Mucosa of descending colon (tissue), 3 donors: ENCODE measurements around the gene CDR2. TPM values are rescaled to one million over a fixed set of nuclear protein-coding genes. Genes with fewer than 3 reads are reported as not detected.

Source experiments
- ATAC-seq: fragments of 200-7000 bp; cut with Tn5 transposase; one replicate; pipeline ENCODE4 v1.9.1; 2020; ENCODE audit warnings: mild to moderate bottlenecking, moderate library complexity
- DNase-seq, 3 donors: peaks; one replicate each; pipeline ENCODE4 v3.0.0-alpha.2; 2020
- H3K36me3 ChIP-seq: fragments of 200-600 bp; one replicate; pipeline ENCODE4 v1.8.0; 2021; ENCODE audit warnings: low read depth, mild to moderate bottlenecking
- H3K4me1 ChIP-seq: fragments of 200-600 bp; one replicate; pipeline ENCODE4 v1.8.0; 2021; ENCODE audit warnings: low read depth, mild to moderate bottlenecking
- H3K4me3 ChIP-seq: fragments of 200-600 bp; one replicate; pipeline ENCODE4 v1.8.0; 2021; ENCODE audit warnings: mild to moderate bottlenecking
- H3K9me3 ChIP-seq: fragments of 200-600 bp; one replicate; pipeline ENCODE4 v1.8.0; 2021; ENCODE audit warnings: mild to moderate bottlenecking
- intact Hi-C, 2 donors: fragments of 100-400 bp; cut with DNase I in 1 of 2; cut with micrococcal nuclease in 1 of 2; formaldehyde crosslinking; loops; one replicate each; pipeline versions ENCODE4 v1.11.0 to v1.11.1; 2022; cut with DNase I, micrococcal nuclease
- total RNA-seq, 3 donors: library from RNA; stranded (reverse); fragmentation: NEBNext Ultra II Directional in 2 of 3; extraction: Animal tissue kit (Norgen Biotek cat#: 25700) in 2 of 3; gene quantifications; one replicate each; pipeline versions ENCODE4 v1.2.1 to v1.2.4, GENCODE V29; 2021 to 2023
- TF ChIP-seq, protein P1 (sequence below): fragments of 200-600 bp; IDR thresholded peaks from one replicate; pipeline ENCODE4 v1.8.0; 2022; ENCODE audit warnings: antibody characterized with exemption, mild to moderate bottlenecking
- donor health status: DM: no; HTN: no; CAD: no; lungs with moderate emphysema.
- donor health status: DM: no; HTN: no; CAD: no.
- donor health status: DM: no; HTN: yes; CAD: no.

CDR2 gene
- total RNA-seq, 3 donors from 2014 or later, result 23.8 to 30.4 (median 26.3) TPM

DNA sequence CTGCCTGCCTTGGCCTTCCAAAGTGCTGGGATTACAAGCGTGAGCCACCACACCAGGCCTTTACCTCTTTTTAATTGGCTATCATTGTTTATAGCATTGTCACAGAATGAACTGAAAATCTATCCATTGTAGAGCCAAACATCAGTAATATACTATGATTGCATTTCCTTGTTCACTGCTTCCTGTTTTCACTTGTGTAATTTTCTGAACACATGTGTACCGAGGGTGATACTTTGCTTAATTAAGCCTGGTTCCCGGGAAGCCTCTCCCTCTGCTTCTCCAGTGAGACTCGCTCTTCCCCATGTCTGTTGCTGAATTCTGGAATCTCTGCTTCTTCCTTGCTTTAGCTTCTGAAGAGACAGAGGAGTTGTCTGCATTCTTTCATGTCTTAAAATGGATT, 44.1 kb downstream of the CDR2 start:
- TF ChIP-seq, protein P1, sequence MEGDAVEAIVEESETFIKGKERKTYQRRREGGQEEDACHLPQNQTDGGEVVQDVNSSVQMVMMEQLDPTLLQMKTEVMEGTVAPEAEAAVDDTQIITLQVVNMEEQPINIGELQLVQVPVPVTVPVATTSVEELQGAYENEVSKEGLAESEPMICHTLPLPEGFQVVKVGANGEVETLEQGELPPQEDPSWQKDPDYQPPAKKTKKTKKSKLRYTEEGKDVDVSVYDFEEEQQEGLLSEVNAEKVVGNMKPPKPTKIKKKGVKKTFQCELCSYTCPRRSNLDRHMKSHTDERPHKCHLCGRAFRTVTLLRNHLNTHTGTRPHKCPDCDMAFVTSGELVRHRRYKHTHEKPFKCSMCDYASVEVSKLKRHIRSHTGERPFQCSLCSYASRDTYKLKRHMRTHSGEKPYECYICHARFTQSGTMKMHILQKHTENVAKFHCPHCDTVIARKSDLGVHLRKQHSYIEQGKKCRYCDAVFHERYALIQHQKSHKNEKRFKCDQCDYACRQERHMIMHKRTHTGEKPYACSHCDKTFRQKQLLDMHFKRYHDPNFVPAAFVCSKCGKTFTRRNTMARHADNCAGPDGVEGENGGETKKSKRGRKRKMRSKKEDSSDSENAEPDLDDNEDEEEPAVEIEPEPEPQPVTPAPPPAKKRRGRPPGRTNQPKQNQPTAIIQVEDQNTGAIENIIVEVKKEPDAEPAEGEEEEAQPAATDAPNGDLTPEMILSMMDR, result no peak
- peak; percentile 56 for ATAC-seq
- no peak for DNase-seq
- Histone ChIP-seq H3K36me3 (peaks cover 14% of the 10 kb centered on the region), H3K9me3 (no peaks in the 10 kb centered on the region), H3K4me3 (no peak overlapping the region), H3K4me1 (peaks cover 2% of the 10 kb centered on the region)
- intact Hi-C loops, result no loop called here

DNA sequence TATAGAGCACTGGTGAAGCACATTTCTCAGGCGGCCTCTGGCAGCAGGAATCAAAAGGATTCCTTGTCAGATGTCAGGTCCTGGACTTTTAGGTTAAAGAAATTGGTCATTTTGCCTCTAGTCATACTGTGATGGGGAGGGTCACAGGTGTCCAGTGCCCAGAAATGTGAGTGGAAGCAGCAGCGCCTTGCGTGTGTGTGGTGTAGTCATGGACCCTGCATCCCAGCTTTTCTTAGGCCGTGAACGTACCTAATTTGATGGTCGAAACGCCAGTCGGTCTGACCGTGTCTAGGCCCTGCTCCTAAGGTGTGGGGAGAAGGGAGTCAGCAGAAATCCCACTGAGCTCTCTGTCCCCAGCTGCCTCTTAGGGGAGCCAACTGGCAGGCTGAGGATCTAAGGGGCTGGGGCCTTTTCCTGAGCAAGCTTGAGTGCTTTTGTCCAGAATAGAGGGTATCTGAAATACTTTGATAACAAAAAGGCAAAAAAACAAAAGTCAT, 45.2 kb downstream of the CDR2 start:
- DNase-seq (no peak), ATAC-seq (no peak)
- Histone ChIP-seq H3K4me3 (no peak overlapping the region), H3K9me3 (no peaks in the 10 kb centered on the region), H3K4me1 (peaks cover 2% of the 10 kb centered on the region), H3K36me3 (peaks cover 14% of the 10 kb centered on the region)
- intact Hi-C loops, result no loop called here
- TF ChIP-seq, protein P1, result no peak

DNA sequence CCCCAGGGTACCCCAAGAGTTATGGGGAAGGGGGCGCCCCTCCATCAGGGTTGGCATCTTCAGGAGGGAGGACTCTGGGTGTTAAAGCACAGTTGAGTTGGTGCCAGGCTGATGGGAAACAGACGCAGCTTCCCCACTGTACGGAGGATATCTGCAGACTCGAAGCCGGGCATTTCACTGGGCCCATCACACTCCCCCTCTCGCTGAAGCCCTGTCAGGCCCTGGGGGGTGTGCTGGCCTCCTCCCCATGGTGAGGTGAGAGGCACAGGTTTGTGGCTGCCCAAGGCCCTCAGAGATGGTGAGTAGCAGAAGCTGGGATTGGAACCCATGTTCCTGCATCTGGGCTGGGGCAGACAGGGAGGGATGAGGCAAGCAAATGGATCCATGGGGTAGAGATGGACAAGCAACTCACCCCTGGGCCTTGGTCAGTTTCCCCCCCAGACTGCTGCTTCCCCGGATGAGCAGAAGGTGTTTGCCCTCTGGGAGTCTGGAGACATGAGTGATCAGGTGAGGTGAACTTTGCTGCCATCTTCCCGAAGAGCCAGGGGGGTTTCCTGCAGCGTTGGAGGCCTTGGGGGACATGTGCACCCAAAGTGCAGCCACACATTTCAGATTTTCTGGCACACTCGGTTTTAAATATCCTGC, 46.2 kb downstream of the CDR2 start:
- TF ChIP-seq, protein P1, result no peak
- DNase-seq (no peak), ATAC-seq (no peak)
- peaks cover 2% of the 10 kb centered on the region for H3K4me1 ChIP-seq
- H3K9me3 ChIP-seq, result no peaks in the 10 kb centered on the region
- peaks cover 14% of the 10 kb centered on the region for H3K36me3 ChIP-seq
- no peak overlapping the region for H3K4me3 ChIP-seq
- intact Hi-C loops, result no loop called here

DNA sequence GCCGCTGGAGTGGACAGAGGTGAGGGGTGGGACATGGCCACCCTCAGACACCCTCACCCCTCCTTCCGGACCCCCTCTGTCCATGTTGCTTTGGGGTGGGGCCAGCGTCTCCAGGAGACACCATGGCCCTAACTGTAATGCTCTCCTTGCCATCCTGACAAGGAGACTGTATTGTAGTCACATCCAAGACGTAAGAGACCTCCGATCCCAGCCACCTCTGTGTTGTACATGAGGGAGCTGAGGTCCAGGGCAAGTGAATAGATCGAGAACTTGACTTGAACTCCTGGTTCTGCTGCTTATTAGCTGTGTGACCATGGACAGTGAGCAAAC, 47.0 kb downstream of the CDR2 start:
- no peak for DNase-seq
- intact Hi-C loops, result no loop called here
- peaks cover 2% of the 10 kb centered on the region for H3K4me1 ChIP-seq
- H3K4me3 ChIP-seq, result no peak overlapping the region
- no peak for ATAC-seq
- H3K36me3 ChIP-seq, result peaks cover 14% of the 10 kb centered on the region
- no peaks in the 10 kb centered on the region for H3K9me3 ChIP-seq
- TF ChIP-seq, protein P1, result no peak

DNA sequence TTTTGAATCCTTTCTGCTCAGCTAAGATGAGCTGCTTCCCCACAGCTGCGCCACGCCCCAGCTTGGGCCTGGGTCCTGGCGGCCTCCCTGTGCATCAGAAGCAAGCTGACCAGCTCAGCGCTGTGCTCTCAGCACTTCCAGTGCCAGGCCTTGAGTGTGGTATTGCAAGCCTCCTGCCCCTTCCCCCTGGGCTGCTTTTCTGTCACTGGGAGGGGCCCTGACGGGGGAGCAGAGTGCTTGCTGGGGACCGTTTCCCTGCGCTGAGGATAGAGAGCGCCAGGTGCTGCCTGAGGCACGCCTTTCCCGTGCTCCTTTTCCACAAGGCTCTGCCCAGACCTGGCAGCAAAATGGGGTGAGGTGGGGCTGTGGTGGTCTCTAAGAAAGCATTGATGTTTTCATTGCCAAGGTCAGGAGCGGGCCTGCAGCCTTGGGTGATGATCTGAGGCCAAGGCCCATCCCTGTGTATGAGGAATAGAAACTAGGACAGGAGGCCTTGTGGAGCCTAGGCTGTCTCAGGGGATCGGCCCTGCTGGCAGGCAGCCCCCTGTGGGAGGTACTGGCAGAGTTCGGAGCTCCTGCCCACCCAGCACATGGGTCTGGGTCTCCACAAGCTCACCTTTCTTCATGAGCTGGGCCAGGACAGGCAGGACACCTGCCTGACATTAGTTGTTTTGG, 47.5 kb downstream of the CDR2 start:
- Histone ChIP-seq H3K36me3 (peaks cover 14% of the 10 kb centered on the region), H3K9me3 (no peaks in the 10 kb centered on the region), H3K4me3 (no peak overlapping the region), H3K4me1 (peaks cover 2% of the 10 kb centered on the region)
- intact Hi-C loops, result no loop called here
- no peak for ATAC-seq
- DNase-seq, result no peak
- TF ChIP-seq, protein P1, result no peak
